Stimulated activated naive B cell treated with anti-CD40 and anti-IgM and Interleukin-4, amounts not matched to agents 10 μg/mL and 1 μg/mL and 100 μg/mL, for 72 hours (primary cell): ENCODE data around the gene CACUL1.
A peak's percentile ranks its signal among the peaks of the same experiment; 100 is the strongest.
"Not testable (repeated sequence)": the region's sequence is repeated elsewhere in the genome, so short reads cannot be mapped to it uniquely, and the experiment has no call there.

Source experiments
- ATAC-seq, 2 donors: fragments of 150-1000 bp; cut with Tn5 transposase; replicated peaks; 2 replicates each; pipeline ENCODE4 v1.10.0; 2021; ENCODE audit warnings: moderate library complexity in 1 of 2
- DNase-seq: peaks from one replicate; pipeline ENCODE4 v3.0.0; 2021
- H3K27ac Mint-ChIP-seq: one replicate; pipeline ENCODE4 v1.8.0; 2022; ENCODE audit warnings: mild to moderate bottlenecking, mixed read lengths
- H3K27me3 Mint-ChIP-seq, 2 donors: one replicate each; pipeline ENCODE4 v1.8.0; 2022; ENCODE audit warnings: mixed read lengths in 2 of 2
- H3K36me3 Mint-ChIP-seq, 2 donors: one replicate each; pipeline ENCODE4 v1.8.0; 2022; ENCODE audit warnings: mixed read lengths in 2 of 2, mild to moderate bottlenecking in 1 of 2
- H3K4me1 Mint-ChIP-seq, 2 donors: one replicate each; pipeline ENCODE4 v1.8.0; 2022; ENCODE audit warnings: mixed read lengths in 2 of 2, mild to moderate bottlenecking in 1 of 2
- H3K4me3 Mint-ChIP-seq, 2 donors: one replicate each; pipeline ENCODE4 v1.8.0; 2022; ENCODE audit warnings: mild to moderate bottlenecking in 2 of 2, mixed read lengths in 2 of 2, moderate library complexity in 1 of 2
- H3K9me3 Mint-ChIP-seq, 2 donors: one replicate each; pipeline ENCODE4 v1.8.0; 2022; ENCODE audit warnings: mixed read lengths in 2 of 2, mild to moderate bottlenecking in 1 of 2

The CACUL1 gene

DNA sequence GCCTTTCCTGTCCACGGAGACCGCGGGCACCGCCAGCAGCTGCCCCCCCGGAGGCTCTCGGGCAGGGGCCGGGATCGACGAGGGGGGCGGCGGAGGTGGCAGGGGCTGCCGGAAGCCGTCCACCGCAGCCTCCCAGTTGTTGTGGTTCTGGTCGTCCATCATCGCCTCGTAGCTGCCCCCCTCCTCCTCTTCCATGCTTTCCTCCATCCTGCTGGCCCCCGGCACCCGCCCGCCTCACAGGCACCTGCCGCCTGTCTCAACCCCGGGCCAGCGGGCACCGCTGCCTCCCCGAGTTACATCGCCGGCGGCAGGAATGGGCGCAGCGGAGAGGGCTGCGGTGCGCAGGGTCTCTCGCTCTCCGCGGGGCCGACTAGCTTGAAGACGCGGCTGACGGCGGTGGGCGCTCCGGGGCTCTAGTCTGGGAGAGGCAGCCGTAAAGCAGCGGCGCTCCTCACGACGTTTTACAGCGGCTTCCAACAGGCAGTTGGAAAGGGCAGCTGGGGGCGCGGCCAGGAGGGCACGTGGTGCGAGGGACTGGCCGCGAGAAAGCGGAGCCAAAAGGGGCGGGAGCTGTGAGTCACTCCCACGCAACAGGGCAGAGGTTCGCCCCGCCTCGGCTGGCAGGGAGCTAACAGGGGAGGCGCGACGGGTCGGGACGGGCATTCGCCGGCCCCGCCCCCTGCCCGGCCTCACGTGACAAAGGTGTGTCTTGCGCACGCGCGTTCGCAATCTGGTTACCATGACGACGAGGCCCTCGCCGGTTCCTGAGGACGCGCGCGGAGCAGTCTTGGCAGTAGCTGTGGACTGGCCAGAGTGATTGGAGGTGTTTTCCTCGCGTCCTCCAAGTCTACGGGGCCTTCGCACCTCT is at the start of gene CACUL1:
TSS of gene CACUL1 (minus strand) at position 415 of the 868 bp plus-strand sequence. CDS start at position 207, 208 bp downstream.
- H3K27ac Mint-ChIP-seq, result peak within 1 kb of the TSS; percentile 95
- H3K4me1 Mint-ChIP-seq, result peaks cover 24 to 47% of the 10 kb centered on the region in 2 donors
- peak; percentile 100 for DNase-seq
- H3K27me3 Mint-ChIP-seq, result peaks cover 4 to 5% of the 10 kb centered on the region in 2 donors
- peak within 1 kb of the TSS; percentile 94 to 98 for H3K4me3 Mint-ChIP-seq
- peak; percentile 96 to 97 for ATAC-seq
- no peaks in the 10 kb centered on the region for H3K9me3 Mint-ChIP-seq
- peaks cover 0 to 4% of the 10 kb centered on the region in 2 donors for H3K36me3 Mint-ChIP-seq

DNA sequence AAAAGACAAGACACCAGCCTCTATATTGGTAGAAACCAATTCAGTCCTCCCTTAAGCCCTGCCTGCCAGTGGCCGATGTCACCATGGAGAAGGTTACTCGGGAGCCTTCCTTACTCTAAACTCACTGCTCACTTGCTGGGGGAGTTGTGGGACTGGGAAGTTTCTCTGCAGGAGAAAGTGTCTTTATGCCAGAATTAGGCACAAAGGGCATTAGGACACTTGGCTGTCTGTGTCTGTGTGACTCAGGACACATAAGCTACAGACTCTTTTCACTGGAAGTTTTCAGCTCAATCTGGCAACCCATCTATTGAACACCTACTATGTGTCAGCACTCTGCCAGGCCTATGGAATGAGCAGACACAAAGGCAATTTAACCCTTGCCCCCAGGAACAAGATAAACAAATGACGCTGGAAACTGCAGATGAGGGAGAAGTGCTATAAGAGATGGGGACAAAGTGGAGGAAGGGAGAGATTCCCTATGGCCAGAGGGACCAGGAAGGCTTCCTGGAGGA is 49.5 kb upstream of the CACUL1 start:
- no peaks in the 10 kb centered on the region for H3K36me3 Mint-ChIP-seq
- no peak for DNase-seq
- H3K4me3 Mint-ChIP-seq, result no peak overlapping the region
- no peaks in the 10 kb centered on the region for H3K4me1 Mint-ChIP-seq
- no peak overlapping the region for H3K27ac Mint-ChIP-seq
- H3K9me3 Mint-ChIP-seq, result no peaks in the 10 kb centered on the region
- H3K27me3 Mint-ChIP-seq, result peaks cover 16 to 22% of the 10 kb centered on the region in 2 donors
- no peak for ATAC-seq

DNA sequence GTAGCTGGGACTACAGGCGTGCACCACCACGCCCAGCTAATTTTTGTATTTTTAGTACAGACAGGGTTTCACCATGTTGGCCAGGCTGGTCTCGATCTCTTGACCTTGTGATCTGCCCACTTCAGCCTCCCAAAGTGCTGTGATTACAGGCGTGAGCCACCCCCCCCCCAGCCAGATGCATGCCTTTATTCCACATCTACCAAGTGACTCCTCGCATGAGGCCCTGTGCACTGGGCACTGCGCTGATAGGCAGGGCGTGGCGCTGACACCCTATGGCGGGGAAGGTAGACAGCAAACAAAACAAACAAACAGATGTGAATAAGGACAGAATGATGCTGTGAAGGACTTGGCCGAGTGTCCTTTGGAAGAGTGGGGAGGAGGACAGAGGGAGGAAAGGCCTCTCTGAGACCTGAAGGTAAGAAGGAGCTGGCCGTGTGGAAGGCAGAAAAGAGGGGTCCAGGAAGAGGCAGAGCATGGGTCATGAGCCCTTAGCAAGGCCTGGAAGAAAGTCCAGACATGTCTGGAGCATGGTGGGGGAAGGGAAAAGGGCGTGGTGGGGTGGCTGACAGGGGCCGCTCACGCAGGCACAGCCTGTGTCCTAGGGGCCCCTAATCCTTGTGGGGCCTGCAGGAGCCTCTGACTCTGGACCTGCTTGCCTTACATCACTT is 47.5 kb upstream of the CACUL1 start:
- H3K27ac Mint-ChIP-seq, result no peak overlapping the region
- DNase-seq, result no peak
- H3K27me3 Mint-ChIP-seq, result peaks cover 14 to 18% of the 10 kb centered on the region in 2 donors
- ATAC-seq, result no peak
- no peaks in the 10 kb centered on the region for H3K9me3 Mint-ChIP-seq
- no peaks in the 10 kb centered on the region for H3K36me3 Mint-ChIP-seq
- no peak overlapping the region for H3K4me3 Mint-ChIP-seq
- no peaks in the 10 kb centered on the region for H3K4me1 Mint-ChIP-seq

DNA sequence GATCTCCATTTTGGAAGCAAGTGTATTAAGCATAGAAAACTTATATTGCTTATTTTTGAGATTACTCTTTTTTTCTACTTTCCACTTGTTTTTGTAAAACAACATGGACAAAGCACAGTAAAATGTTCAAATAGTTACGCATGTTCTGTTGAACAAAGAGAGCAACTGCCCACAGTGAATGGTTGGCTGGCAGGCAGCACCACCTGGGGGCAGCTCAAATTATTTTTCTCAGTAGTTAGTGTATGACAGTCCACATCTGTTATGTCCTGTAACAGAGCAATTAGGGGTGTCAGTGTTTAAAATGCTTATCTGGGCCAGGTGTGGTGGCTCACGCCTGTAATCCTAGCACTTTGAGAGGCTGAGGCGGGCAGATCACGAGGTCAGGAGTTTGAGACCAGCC is 46.1 kb upstream of the CACUL1 start:
- Mint-ChIP-seq H3K27me3 (peaks cover 24 to 28% of the 10 kb centered on the region in 2 donors), H3K4me3 (no peak overlapping the region), H3K27ac (no peak overlapping the region), H3K4me1 (no peaks in the 10 kb centered on the region), H3K9me3 (peaks cover 5 to 7% of the 10 kb centered on the region in 2 donors), H3K36me3 (no peaks in the 10 kb centered on the region)
- DNase-seq, result no peak
- ATAC-seq, result peak; percentile 52 to 54

- DNase-seq, result no peak
- no peaks in the 10 kb centered on the region for H3K36me3 Mint-ChIP-seq
- H3K4me1 Mint-ChIP-seq, result no peaks in the 10 kb centered on the region
- no peak overlapping the region for H3K4me3 Mint-ChIP-seq
- no peak for ATAC-seq
- H3K27ac Mint-ChIP-seq, result no peak overlapping the region
- H3K27me3 Mint-ChIP-seq, result peaks cover 24 to 30% of the 10 kb centered on the region in 2 donors
- H3K9me3 Mint-ChIP-seq, result peaks cover 7% of the 10 kb centered on the region in 2 donors
Measured at GRCh38 chr10:118799777-118800176, 45.0 kb upstream of the CACUL1 start.

DNA sequence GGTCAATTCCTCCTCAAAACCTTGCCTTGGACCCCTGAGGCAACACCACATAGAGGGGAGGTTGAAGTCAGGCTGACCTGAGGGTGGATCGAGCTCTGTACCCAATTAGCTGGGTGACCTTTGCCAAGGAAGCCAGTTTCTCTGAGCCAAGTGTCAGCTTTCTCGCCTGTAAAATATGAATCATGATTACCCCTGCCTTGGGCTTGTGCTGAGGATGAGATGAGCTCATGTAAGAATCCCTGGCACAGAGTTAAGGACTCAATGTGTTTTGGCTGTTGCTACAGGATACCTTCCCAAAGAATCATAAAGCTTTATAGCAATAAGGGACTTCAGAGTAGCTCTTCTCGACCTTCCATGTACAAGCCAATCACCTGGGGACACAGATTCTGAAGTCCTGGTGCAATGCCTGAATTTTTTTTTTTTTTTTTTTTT is 43.5 kb upstream of the CACUL1 start:
- no peaks in the 10 kb centered on the region for H3K4me1 Mint-ChIP-seq
- no peak overlapping the region for H3K27ac Mint-ChIP-seq
- ATAC-seq, result no peak
- H3K4me3 Mint-ChIP-seq, result no peak overlapping the region
- no peak for DNase-seq
- H3K27me3 Mint-ChIP-seq, result peaks cover 20 to 22% of the 10 kb centered on the region in 2 donors
- no peaks in the 10 kb centered on the region for H3K36me3 Mint-ChIP-seq
- peaks cover 7% of the 10 kb centered on the region in 2 donors for H3K9me3 Mint-ChIP-seq

GRCh38 chr10:118794971-118795370 is 40.2 kb upstream of the CACUL1 start:
- not testable (repeated sequence) for H3K36me3 Mint-ChIP-seq, H3K4me1 Mint-ChIP-seq, H3K27ac Mint-ChIP-seq, H3K4me3 Mint-ChIP-seq, DNase-seq, H3K9me3 Mint-ChIP-seq, ATAC-seq
- peaks cover 13 to 27% of the 10 kb centered on the region in 2 donors for H3K27me3 Mint-ChIP-seq

GRCh38 chr10:118793545-118793944 is 38.8 kb upstream of the CACUL1 start:
- ATAC-seq, result no peak
- Mint-ChIP-seq H3K36me3 (no peaks in the 10 kb centered on the region), H3K27ac (no peak overlapping the region), H3K4me3 (no peak overlapping the region), H3K9me3 (peaks cover 7% of the 10 kb centered on the region in 2 donors), H3K4me1 (no peaks in the 10 kb centered on the region), H3K27me3 (peaks cover 9 to 21% of the 10 kb centered on the region in 2 donors)
- no peak for DNase-seq

GRCh38 chr10:118792526-118792925 is 37.8 kb upstream of the CACUL1 start:
- Mint-ChIP-seq H3K27ac (no peak overlapping the region), H3K27me3 (peaks cover 14 to 31% of the 10 kb centered on the region in 2 donors), H3K4me3 (no peak overlapping the region), H3K4me1 (no peaks in the 10 kb centered on the region), H3K36me3 (no peaks in the 10 kb centered on the region), H3K9me3 (peaks cover 7% of the 10 kb centered on the region in 2 donors)
- ATAC-seq, result no peak
- no peak for DNase-seq

GRCh38 chr10:118790058-118790457 is 35.3 kb upstream of the CACUL1 start:
- Mint-ChIP-seq H3K9me3 (peaks cover 0 to under 1% of the 10 kb centered on the region in 2 donors), H3K4me1 (no peaks in the 10 kb centered on the region), H3K27ac (no peak overlapping the region), H3K4me3 (no peak overlapping the region), H3K27me3 (peaks cover 17 to 27% of the 10 kb centered on the region in 2 donors), H3K36me3 (no peaks in the 10 kb centered on the region)
- ATAC-seq, result no peak
- DNase-seq, result no peak

GRCh38 chr10:118785551-118785950 is 30.8 kb upstream of the CACUL1 start:
- Mint-ChIP-seq H3K4me3 (no peak overlapping the region), H3K36me3 (peaks cover 0 to 2% of the 10 kb centered on the region in 2 donors), H3K27ac (no peak overlapping the region), H3K4me1 (no peaks in the 10 kb centered on the region), H3K9me3 (peaks cover 0 to 3% of the 10 kb centered on the region in 2 donors), H3K27me3 (peaks cover 26 to 35% of the 10 kb centered on the region in 2 donors)
- ATAC-seq (no peak), DNase-seq (no peak)

DNA sequence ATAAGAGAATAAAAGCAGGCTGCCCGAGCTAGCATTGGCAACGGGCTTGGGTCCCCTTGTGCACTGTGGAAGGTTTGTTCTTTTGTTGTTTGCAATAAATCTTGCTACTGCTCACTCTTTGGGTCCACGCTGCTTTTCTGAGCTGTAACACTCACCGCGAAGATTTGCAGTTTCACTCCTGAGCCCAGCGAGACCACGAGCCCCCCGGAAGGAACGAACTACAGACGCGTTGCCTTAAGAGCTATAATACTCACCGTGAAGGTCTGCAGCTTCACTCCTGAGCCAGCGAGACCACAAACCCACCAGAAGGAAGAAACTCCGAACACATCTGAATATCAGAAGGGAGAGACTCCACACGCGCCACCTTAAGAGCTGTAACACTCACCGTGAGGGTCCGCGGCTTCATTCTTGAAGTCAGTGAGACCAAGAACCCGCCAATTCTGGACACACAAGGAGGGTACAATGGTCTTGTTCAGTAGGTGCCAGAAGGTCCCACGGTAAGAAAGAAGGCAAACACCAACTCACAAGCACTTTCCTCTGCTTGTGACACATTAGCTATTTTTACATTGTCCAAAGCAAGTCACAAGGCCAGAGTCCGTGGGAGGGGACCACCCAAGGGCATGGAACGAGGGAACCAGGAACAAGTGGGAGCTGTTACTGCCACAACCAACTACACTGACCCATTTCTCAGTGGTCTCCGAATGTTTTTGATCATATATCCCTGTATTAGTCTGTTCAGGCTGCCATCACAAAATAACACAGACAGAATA is 29.2 kb upstream of the CACUL1 start:
- no peak overlapping the region for H3K4me3 Mint-ChIP-seq
- ATAC-seq, result no peak
- H3K27ac Mint-ChIP-seq, result no peak overlapping the region

DNA sequence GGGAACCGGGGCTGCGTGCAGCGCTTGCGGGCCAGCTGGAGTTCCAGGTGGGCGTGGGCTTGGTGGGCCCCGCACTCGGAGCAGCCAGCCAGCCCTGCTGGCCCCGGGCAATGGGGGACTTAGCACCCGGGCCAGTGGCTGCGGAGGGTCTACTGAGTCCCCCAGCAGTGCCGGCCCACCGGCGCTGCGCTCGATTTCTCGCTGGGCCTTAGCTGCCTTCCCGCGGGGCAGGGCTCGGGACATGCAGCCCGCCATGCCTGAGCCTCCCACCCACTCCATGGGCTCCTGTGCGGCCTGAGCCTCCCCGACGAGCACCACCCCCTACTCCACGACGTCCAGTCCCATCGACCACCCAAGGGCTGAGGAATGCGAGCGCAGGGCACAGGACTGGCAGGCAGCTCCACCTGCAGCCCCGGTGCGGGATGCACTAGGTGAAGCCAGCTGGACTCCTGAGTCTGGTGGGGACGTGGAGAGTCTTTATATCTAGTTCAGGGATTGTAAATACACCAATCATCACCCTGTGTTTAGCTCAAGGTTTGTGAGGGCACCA is 28.2 kb upstream of the CACUL1 start:
- H3K9me3 Mint-ChIP-seq, H3K36me3 Mint-ChIP-seq, H3K4me3 Mint-ChIP-seq, ATAC-seq, H3K27ac Mint-ChIP-seq, DNase-seq, H3K4me1 Mint-ChIP-seq: not testable (repeated sequence)
- peaks cover 36 to 42% of the 10 kb centered on the region in 2 donors for H3K27me3 Mint-ChIP-seq

More for the DNA sequence above, 29.2 kb upstream of the CACUL1 start:
- Mint-ChIP-seq H3K36me3 (peaks cover 0 to 2% of the 10 kb centered on the region in 2 donors), H3K27me3 (peaks cover 38 to 46% of the 10 kb centered on the region in 2 donors), H3K4me1 (no peaks in the 10 kb centered on the region), H3K9me3 (peaks cover 0 to 3% of the 10 kb centered on the region in 2 donors)
- DNase-seq, result no peak
